Fibroblast of skin of left biceps (primary cell): ENCODE measurements around the gene NIPAL3.

ENCODE experiments used
- DNase-seq, 2 experiments: peaks; one replicate each; pipeline ENCODE4 v3.0.0-alpha.2; 2013; ENCODE audit warnings: low read depth in 2 of 2

Gene NIPAL3

GRCh38 chr1:24390924-24391782, 24.4 kb upstream of the NIPAL3 start:
- peak; percentile 54 for DNase-seq

GRCh38 chr1:24391882-24392603, 23.6 kb upstream of the NIPAL3 start:
- no peak for DNase-seq

GRCh38 chr1:24392604-24392946, 23.0 kb upstream of the NIPAL3 start:
- DNase-seq: no peak

GRCh38 chr1:24392982-24393650, 22.5 kb upstream of the NIPAL3 start:
- no peak for DNase-seq

GRCh38 chr1:24393892-24394291, 21.7 kb upstream of the NIPAL3 start:
- no peak for DNase-seq

- DNase-seq: no peak
Measured at GRCh38 chr1:24400065-24400464, 15.5 kb upstream of the NIPAL3 start.

- no peak for DNase-seq
Measured at GRCh38 chr1:24403806-24404205, 11.8 kb upstream of the NIPAL3 start.

GRCh38 chr1:24406788-24407187, 8.8 kb upstream of the NIPAL3 start:
- no peak for DNase-seq

GRCh38 chr1:24409535-24409934, 6.1 kb upstream of the NIPAL3 start:
- peak; percentile 33 to 46 for DNase-seq

- DNase-seq: no peak
Measured at GRCh38 chr1:24410750-24411149, 4.9 kb upstream of the NIPAL3 start.

GRCh38 chr1:24411963-24412362, 3.6 kb upstream of the NIPAL3 start:
- no peak for DNase-seq

- DNase-seq: no peak
Measured at GRCh38 chr1:24412408-24412807, 3.2 kb upstream of the NIPAL3 start.

- DNase-seq: peak; percentile 47 to 53
Measured at GRCh38 chr1:24413350-24414163, 2.0 kb upstream of the NIPAL3 start, which contains the start of gene STPG1. TSS of gene STPG1 (minus strand) at chr1:24413782. CDS start at chr1:24401388, 12,394 bp downstream.

- DNase-seq: no peak
Measured at GRCh38 chr1:24414775-24415333, 748 bp upstream of the NIPAL3 start.

- no peak for DNase-seq
Measured at GRCh38 chr1:24415910-24416665, 486 bp downstream of the NIPAL3 start.

- peak; percentile 76 to 78 for DNase-seq
Measured at GRCh38 chr1:24416666-24417391, 1.2 kb downstream of the NIPAL3 start.

GRCh38 chr1:24417681-24418080, 2.1 kb downstream of the NIPAL3 start:
- DNase-seq: no peak

GRCh38 chr1:24418898-24419628, 3.5 kb downstream of the NIPAL3 start:
- DNase-seq: no peak

GRCh38 chr1:24420547-24420946, 4.9 kb downstream of the NIPAL3 start:
- DNase-seq: no peak
